HCT116 (cell line): ENCODE data around the gene SLC12A4. TPM values are rescaled to one million over a fixed set of nuclear protein-coding genes. Genes with fewer than 3 reads are reported as not detected.

Experiments
- ATAC-seq: fragments of 200-7000 bp; cut with Tn5 transposase; 2 replicates; pipeline ENCODE4 v1.9.1; 2020; ENCODE audit warnings: mild to moderate bottlenecking, moderate library complexity
- BruUV-seq: library from RNA; stranded (reverse); fragments of 400-500 nt; replicated peaks from 2 replicates; lab custom pipeline; 2021; lab: Mats Ljungman, UMichigan
- CTCF ChIA-PET: fragments of 300-600 bp; sonication (Branson Sonifier 250); formaldehyde crosslinking; loops from one replicate; lab custom pipeline; 2021; ENCODE audit warnings: antibody characterized with exemption; lab: Charles Lee
- POLR2A ChIA-PET: fragments of 300-600, 350-600 bp; sonication (Branson Sonifier 250); formaldehyde crosslinking; loops from one replicate; lab custom pipeline; 2021; ENCODE audit warnings: antibody characterized with exemption; lab: Charles Lee
- RAD21 ChIA-PET, 2 experiments: fragments of 300-600 bp; sonication (Branson Sonifier 250); formaldehyde crosslinking; loops; one replicate each; lab custom pipeline; 2023; ENCODE audit warnings: low total read pairs in 2 of 2; ENCODE audit not compliant: uncharacterized antibody in 2 of 2, unreplicated experiment in 2 of 2, low non-redundant PET in 1 of 2; lab: Charles Lee
- DNase-seq: peaks from one replicate; pipeline ENCODE4 v3.0.0-alpha.2; 2010; ENCODE audit warnings: low read depth, low spot score
- H2AFZ ChIP-seq: fragments of 200-600 bp; shearing (Covaris generic), sonication (generic); 2 replicates; pipeline ENCODE4 v1.6.1; 2017; ENCODE audit warnings: low read depth, mixed run types, mixed read lengths, antibody characterized with exemption, low read length; ENCODE audit not compliant: poor library complexity, severe bottlenecking
- H3K27ac ChIP-seq: 2 replicates; pipeline ENCODE4 v1.5.1; 2012; ENCODE audit warnings: low read depth, low read length
- H3K27me3 ChIP-seq: fragments of 200-600 bp; sonication (generic); 2 replicates; pipeline ENCODE4 v1.6.1; 2016; ENCODE audit warnings: mixed run types, low read length, mixed read lengths; ENCODE audit not compliant: insufficient read depth
- H3K36me3 ChIP-seq, 2 experiments: fragments of 200-500 bp in 1 of 2; fragments of 200-600 bp in 1 of 2; sonication (Bioruptor generic) in 1 of 2; sonication (generic) in 1 of 2; 2 replicates each; pipeline versions ENCODE4 v1.5.1 to v1.6.1; 2014 to 2016; ENCODE audit warnings: low read length in 2 of 2, inconsistent platforms in 1 of 2, mixed read lengths in 1 of 2, mixed run types in 1 of 2; ENCODE audit not compliant: insufficient read depth in 2 of 2, control insufficient read depth in 1 of 2
- H3K4me1 ChIP-seq, 2 experiments: fragments of 200-600 bp in 1 of 2; sonication (generic) in 1 of 2; 2 replicates each; pipeline versions ENCODE4 v1.5.1 to v1.6.1; 2012 to 2017; ENCODE audit warnings: low read length in 2 of 2, inconsistent platforms in 1 of 2, mild to moderate bottlenecking in 1 of 2, mixed read lengths in 1 of 2, mixed run types in 1 of 2, moderate library complexity in 1 of 2; ENCODE audit not compliant: insufficient read depth in 2 of 2, control insufficient read depth in 1 of 2
- H3K4me2 ChIP-seq: fragments of 200-600 bp; sonication (generic); 2 replicates; pipeline ENCODE4 v1.6.1; 2017; ENCODE audit warnings: mixed run types, low read length, mixed read lengths
- H3K4me3 ChIP-seq, 2 experiments: fragments of 200-600 bp in 1 of 2; sonication (generic) in 1 of 2; replicated peaks in 1 of 2; 2 replicates each; pipeline ENCODE4 v1.5.1; 2011 to 2016; ENCODE audit warnings: low read length in 2 of 2, control low read depth in 1 of 2, low read depth in 1 of 2, mild to moderate bottlenecking in 1 of 2, mixed read lengths in 1 of 2, mixed run types in 1 of 2
- H3K79me2 ChIP-seq: fragments of 200-600 bp; sonication (generic); 2 replicates; pipeline ENCODE4 v1.6.1; 2017; ENCODE audit warnings: mild to moderate bottlenecking, mixed run types, low read length, moderate library complexity, mixed read lengths; ENCODE audit not compliant: insufficient read depth
- H3K9ac ChIP-seq: fragments of 200-600 bp; sonication (generic); 2 replicates; pipeline ENCODE4 v1.6.1; 2016; ENCODE audit warnings: low read length, mixed read lengths
- H3K9me2 ChIP-seq: fragments of 200-600 bp; sonication (generic), shearing (Covaris generic); 2 replicates; pipeline ENCODE4 v1.6.1; 2017; ENCODE audit warnings: mixed run types, mild to moderate bottlenecking, moderate library complexity; ENCODE audit not compliant: insufficient read depth
- H3K9me3 ChIP-seq, 2 experiments: fragments of 200-500 bp in 1 of 2; fragments of 200-600 bp in 1 of 2; sonication (Bioruptor generic) in 1 of 2; sonication (generic) in 1 of 2; 2 replicates each; pipeline ENCODE4 v1.6.1; 2014 to 2017; ENCODE audit warnings: low read length in 2 of 2, mixed read lengths in 2 of 2, inconsistent platforms in 1 of 2, low read depth in 1 of 2, mild to moderate bottlenecking in 1 of 2, mixed run types in 1 of 2, moderate library complexity in 1 of 2; ENCODE audit not compliant: control insufficient read depth in 1 of 2, insufficient read depth in 1 of 2
- H4K20me1 ChIP-seq: fragments of 200-600 bp; sonication (generic), shearing (Covaris generic); 2 replicates; pipeline ENCODE4 v1.6.1; 2017; ENCODE audit warnings: mixed run types, mild to moderate bottlenecking, moderate library complexity; ENCODE audit not compliant: insufficient read depth
- ATF3 ChIP-seq: IDR thresholded peaks from 2 replicates; pipeline ENCODE4 v1.6.1; 2012
- ELF1 ChIP-seq: IDR thresholded peaks from 2 replicates; pipeline ENCODE4 v1.6.1; 2012; ENCODE audit warnings: low read depth, borderline replicate concordance
- EZH2 ChIP-seq: fragments of 200-600 bp; sonication (generic); IDR thresholded peaks from 2 replicates; pipeline ENCODE4 v1.6.1; 2017; ENCODE audit warnings: antibody characterized with exemption, mixed run types
- EZH2phosphoT487 ChIP-seq: fragments of 200-600 bp; IDR thresholded peaks from 2 replicates; pipeline ENCODE4 v1.6.1; 2018; ENCODE audit warnings: antibody characterized with exemption, borderline replicate concordance
- FOSL1 ChIP-seq: IDR thresholded peaks from 2 replicates; pipeline ENCODE4 v1.6.1; 2012; ENCODE audit warnings: low read depth
- RAD21 ChIP-seq: IDR thresholded peaks from 2 replicates; pipeline ENCODE4 v1.6.1; 2012; ENCODE audit warnings: low read depth, mild to moderate bottlenecking
- SIN3A ChIP-seq: IDR thresholded peaks from 2 replicates; pipeline ENCODE4 v1.6.1; 2012; ENCODE audit warnings: low read depth
- SRF ChIP-seq: IDR thresholded peaks from 2 replicates; pipeline ENCODE4 v1.6.1; 2012; ENCODE audit warnings: low read depth
- YY1 ChIP-seq: IDR thresholded peaks from 2 replicates; pipeline ENCODE4 v1.6.1; 2011; ENCODE audit warnings: low read length, low read depth, moderate library complexity, mild to moderate bottlenecking; ENCODE audit not compliant: insufficient replicate concordance; ENCODE audit errors: extremely low read depth
- ZNF274 ChIP-seq: fragments of 200-500 bp; sonication (Bioruptor generic); IDR thresholded peaks from 2 replicates; pipeline ENCODE4 v1.6.1; 2014; ENCODE audit warnings: mild to moderate bottlenecking, low read depth, low read length, inconsistent platforms
- intact Hi-C: fragments of 100-400 bp; cut with micrococcal nuclease; formaldehyde crosslinking; loops from 2 replicates; pipeline ENCODE4 v1.10.0; 2022
- total RNA-seq: library from RNA; stranded (reverse); gene quantifications from one replicate; pipeline ENCODE4 v1.2.1, GENCODE V29; 2021; ENCODE audit not compliant: unreplicated experiment
- TF ChIP-seq, protein P1 (sequence below), 3 experiments: fragments of 200-600 bp in 1 of 3; sonication (generic) in 1 of 3; IDR thresholded peaks in 2 of 3; conservative IDR thresholded peaks in 1 of 3; 2 replicates each; pipeline ENCODE4 v1.5.1; 2012 to 2017; ENCODE audit warnings: low read depth in 2 of 3, low read length in 2 of 3, antibody characterized with exemption in 1 of 3, borderline replicate concordance in 1 of 3, control low read depth in 1 of 3, mild to moderate bottlenecking in 1 of 3, mixed read lengths in 1 of 3, mixed run types in 1 of 3, moderate library complexity in 1 of 3; ENCODE audit not compliant: insufficient read depth in 1 of 3
- TF ChIP-seq, protein P2 (sequence below): IDR thresholded peaks from 2 replicates; pipeline ENCODE4 v1.6.1; 2011; ENCODE audit warnings: mild to moderate bottlenecking, low read length, moderate library complexity; ENCODE audit not compliant: insufficient replicate concordance; ENCODE audit errors: extremely low read depth

SLC12A4 gene
- total RNA-seq, 1 experiment from 2014 or later = 46.0 TPM

- H2AFZ ChIP-seq = no peak overlapping the region
Measured at GRCh38 chr16:67967958-67968399, 458 bp downstream of the SLC12A4 start.

DNA sequence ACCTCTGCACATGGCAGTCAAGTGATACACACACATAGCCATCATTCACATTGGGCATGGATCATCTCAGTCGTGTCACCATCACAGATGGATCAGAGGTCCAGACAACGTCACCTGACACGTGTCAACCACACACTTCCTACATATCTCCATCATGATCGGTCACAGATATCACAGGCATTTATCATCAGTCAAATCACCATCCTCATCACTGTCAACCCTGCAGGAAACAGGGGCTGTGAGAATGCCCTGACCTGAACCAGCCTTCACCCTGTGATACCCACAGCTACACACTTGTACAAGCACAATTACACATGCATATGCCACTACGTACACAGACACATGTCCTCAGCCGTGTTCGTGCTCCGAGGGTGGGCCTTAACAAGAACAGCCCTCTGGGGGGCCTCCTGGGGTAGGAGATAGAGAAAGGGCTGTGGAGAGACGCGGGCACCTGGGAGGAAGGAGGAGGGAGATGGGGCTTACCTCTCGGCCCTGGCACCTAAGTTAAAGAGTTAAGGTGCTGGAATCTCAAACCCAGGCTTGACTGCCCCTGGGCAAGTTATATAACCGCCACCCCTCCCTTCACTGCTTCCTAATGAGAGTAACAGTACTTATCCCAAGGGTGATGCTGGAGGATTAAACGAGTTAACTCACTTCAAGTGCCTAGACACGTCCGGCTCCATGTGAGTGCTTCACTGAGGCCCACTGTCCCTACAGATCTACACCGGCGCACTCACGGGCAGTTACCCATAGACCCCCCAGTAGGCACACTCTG, 1.1 kb downstream of the SLC12A4 start:
- CTCF ChIA-PET = interaction anchor here (0.7 kb wide), 1 partner anchor 25 kb away, joined by 4 read pairs; no protein-coding TSS in a partner anchor
- H2AFZ ChIP-seq = no peak overlapping the region
- no peaks in the 10 kb centered on the region for H3K27me3 ChIP-seq
- H3K79me2 ChIP-seq = peaks cover 32% of the 10 kb centered on the region
- H3K4me3 ChIP-seq = peak overlapping the region; percentile 86
- RAD21 ChIA-PET = no interaction called here
- POLR2A ChIA-PET = no interaction called here
- peak overlapping the region; percentile 87 for H3K4me2 ChIP-seq
- H3K36me3 ChIP-seq = peaks cover 0 to 2% of the 10 kb centered on the region in 2 experiments; a peak in 1 of 4 replicates
- H3K27ac ChIP-seq = peak overlapping the region; percentile 87
- no peaks in the 10 kb centered on the region for H3K9me3 ChIP-seq
- H3K4me1 ChIP-seq = peaks cover 21 to 26% of the 10 kb centered on the region in 2 experiments
- H4K20me1 ChIP-seq = no peaks in the 10 kb centered on the region
- H3K9ac ChIP-seq = peak overlapping the region; percentile 92
- DNase-seq (no peak), ATAC-seq (no peak)
- BruUV-seq = TSS peak; percentile 68
- intact Hi-C loops = no loop called here
- H3K9me2 ChIP-seq = no peaks in the 10 kb centered on the region
- no peak for TF ChIP-seq EZH2phosphoT487
- TF ChIP-seq EZH2 = no peak
- TF ChIP-seq, protein P1, sequence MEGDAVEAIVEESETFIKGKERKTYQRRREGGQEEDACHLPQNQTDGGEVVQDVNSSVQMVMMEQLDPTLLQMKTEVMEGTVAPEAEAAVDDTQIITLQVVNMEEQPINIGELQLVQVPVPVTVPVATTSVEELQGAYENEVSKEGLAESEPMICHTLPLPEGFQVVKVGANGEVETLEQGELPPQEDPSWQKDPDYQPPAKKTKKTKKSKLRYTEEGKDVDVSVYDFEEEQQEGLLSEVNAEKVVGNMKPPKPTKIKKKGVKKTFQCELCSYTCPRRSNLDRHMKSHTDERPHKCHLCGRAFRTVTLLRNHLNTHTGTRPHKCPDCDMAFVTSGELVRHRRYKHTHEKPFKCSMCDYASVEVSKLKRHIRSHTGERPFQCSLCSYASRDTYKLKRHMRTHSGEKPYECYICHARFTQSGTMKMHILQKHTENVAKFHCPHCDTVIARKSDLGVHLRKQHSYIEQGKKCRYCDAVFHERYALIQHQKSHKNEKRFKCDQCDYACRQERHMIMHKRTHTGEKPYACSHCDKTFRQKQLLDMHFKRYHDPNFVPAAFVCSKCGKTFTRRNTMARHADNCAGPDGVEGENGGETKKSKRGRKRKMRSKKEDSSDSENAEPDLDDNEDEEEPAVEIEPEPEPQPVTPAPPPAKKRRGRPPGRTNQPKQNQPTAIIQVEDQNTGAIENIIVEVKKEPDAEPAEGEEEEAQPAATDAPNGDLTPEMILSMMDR (IDR thresholded peaks at IDR 0.05 in 2 of 3, conservative IDR thresholded peaks at IDR 0.05 in 1 of 3; ENCODE audit: borderline replicate concordance in 1 of 3, insufficient read depth in 1 of 3, low read depth in 2 of 3, low read length in 2 of 3) = no peak
- no peak for TF ChIP-seq SIN3A
- TF ChIP-seq FOSL1 = no peak
- TF ChIP-seq, protein P2, sequence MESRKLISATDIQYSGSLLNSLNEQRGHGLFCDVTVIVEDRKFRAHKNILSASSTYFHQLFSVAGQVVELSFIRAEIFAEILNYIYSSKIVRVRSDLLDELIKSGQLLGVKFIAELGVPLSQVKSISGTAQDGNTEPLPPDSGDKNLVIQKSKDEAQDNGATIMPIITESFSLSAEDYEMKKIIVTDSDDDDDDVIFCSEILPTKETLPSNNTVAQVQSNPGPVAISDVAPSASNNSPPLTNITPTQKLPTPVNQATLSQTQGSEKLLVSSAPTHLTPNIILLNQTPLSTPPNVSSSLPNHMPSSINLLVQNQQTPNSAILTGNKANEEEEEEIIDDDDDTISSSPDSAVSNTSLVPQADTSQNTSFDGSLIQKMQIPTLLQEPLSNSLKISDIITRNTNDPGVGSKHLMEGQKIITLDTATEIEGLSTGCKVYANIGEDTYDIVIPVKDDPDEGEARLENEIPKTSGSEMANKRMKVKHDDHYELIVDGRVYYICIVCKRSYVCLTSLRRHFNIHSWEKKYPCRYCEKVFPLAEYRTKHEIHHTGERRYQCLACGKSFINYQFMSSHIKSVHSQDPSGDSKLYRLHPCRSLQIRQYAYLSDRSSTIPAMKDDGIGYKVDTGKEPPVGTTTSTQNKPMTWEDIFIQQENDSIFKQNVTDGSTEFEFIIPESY = no peak
- TF ChIP-seq SRF = no peak
- TF ChIP-seq ELF1 = no peak
- no peak for TF ChIP-seq ATF3
- no peak for TF ChIP-seq YY1
- TF ChIP-seq ZNF274 = no peak
- TF ChIP-seq RAD21 = no peak

More at GRCh38 chr16:67967958-67968399, 458 bp downstream of the SLC12A4 start:
- peak overlapping the region; percentile 86 for H3K4me3 ChIP-seq
- intact Hi-C loops = no loop called here
- ChIA-PET POLR2A (no interaction called here), CTCF (interaction anchor here (0.6 kb wide), 1 partner anchor 19 kb away, joined by 3 read pairs; no protein-coding TSS in a partner anchor), RAD21 (no interaction called here)
- peaks cover 0 to 2% of the 10 kb centered on the region in 2 experiments; a peak in 1 of 4 replicates for H3K36me3 ChIP-seq
- H3K9ac ChIP-seq = peak overlapping the region; percentile 92
- H3K4me2 ChIP-seq = peak overlapping the region; percentile 87
- no peak for DNase-seq
- no TSS peak for BruUV-seq
- H3K9me3 ChIP-seq = no peaks in the 10 kb centered on the region
- TF ChIP-seq FOSL1 (no peak), ATF3 (no peak)
- peaks cover 21 to 26% of the 10 kb centered on the region in 2 experiments for H3K4me1 ChIP-seq
- peaks cover 32% of the 10 kb centered on the region for H3K79me2 ChIP-seq
- no peaks in the 10 kb centered on the region for H3K9me2 ChIP-seq
- peak; percentile 57 for ATAC-seq
- no peaks in the 10 kb centered on the region for H4K20me1 ChIP-seq
- peak overlapping the region; percentile 87 for H3K27ac ChIP-seq
- H3K27me3 ChIP-seq = no peaks in the 10 kb centered on the region
